Panc1 (cell line): Measurements from ENCODE around the gene ALG5.

Experiments
- CTCF ChIP-seq: fragments of 450-650 bp; IDR thresholded peaks from 2 replicates; pipeline ENCODE4 v1.5.1; 2017; ENCODE audit warnings: mild to moderate bottlenecking
- POLR2AphosphoS5 ChIP-seq: IDR thresholded peaks from 2 replicates; pipeline ENCODE4 v1.6.1; 2012; ENCODE audit warnings: mild to moderate bottlenecking, low read depth, low read length, moderate library complexity
- TCF7L2 ChIP-seq: IDR thresholded peaks from 2 replicates; pipeline ENCODE4 v1.6.1; 2011; ENCODE audit warnings: mild to moderate bottlenecking, low read depth, low read length, inconsistent platforms

- no peak for TF ChIP-seq POLR2AphosphoS5
- no peak for TF ChIP-seq CTCF
- TF ChIP-seq TCF7L2 = no peak
These were observed 30.5 kb upstream of the ALG5 start for GRCh38 chr13:37029617-37030016.
